Measurements from ENCODE around the gene SDHC.
"Not testable (repeated sequence)": the region's sequence is repeated elsewhere in the genome, so short reads cannot be mapped to it uniquely, and the experiment has no call there.

Gene SDHC

GRCh38 chr1:161311595-161312181 is 2.5 kb upstream of the SDHC start:
- Histone ChIP-seq H3K27ac (ENCODE audit: low read depth, low read length, severe bottlenecking) (no peak overlapping the region), H3K4me1 (ENCODE audit: control insufficient read depth, insufficient read depth, low read length, poor library complexity, severe bottlenecking) (no peaks in the 10 kb centered on the region), H3K4me3 (ENCODE audit: extremely low read depth, insufficient read depth, low read length, poor library complexity, severe bottlenecking) (no peak overlapping the region), H3K36me3 (ENCODE audit: control insufficient read depth, insufficient read depth, low read length) (no peaks in the 10 kb centered on the region), H3K9me3 (ENCODE audit: control insufficient read depth, low read length) (no peaks in the 10 kb centered on the region)
- WGBS, 2 experiments (ENCODE audit: insufficient coverage in 2 of 2): 80 to 92% methylated on average over 1 to 2 of the region's 4 CpGs

GRCh38 chr1:161313554-161314200 is 504 bp upstream of the SDHC start:
- Histone ChIP-seq H3K4me1 (ENCODE audit: control insufficient read depth, insufficient read depth, low read length, poor library complexity, severe bottlenecking) (no peaks in the 10 kb centered on the region), H3K36me3 (ENCODE audit: control insufficient read depth, insufficient read depth, low read length) (peaks cover 6% of the 10 kb centered on the region), H3K9me3 (ENCODE audit: control insufficient read depth, low read length) (no peaks in the 10 kb centered on the region), H3K4me3 (ENCODE audit: extremely low read depth, insufficient read depth, low read length, poor library complexity, severe bottlenecking) (peak overlapping the region; percentile 79), H3K27ac (ENCODE audit: low read depth, low read length, severe bottlenecking) (peak overlapping the region; percentile 90)
- 50 to 61% methylated on average over 19 to 22 of the region's 28 CpGs for WGBS, 2 experiments (ENCODE audit: insufficient coverage in 2 of 2)

DNA sequence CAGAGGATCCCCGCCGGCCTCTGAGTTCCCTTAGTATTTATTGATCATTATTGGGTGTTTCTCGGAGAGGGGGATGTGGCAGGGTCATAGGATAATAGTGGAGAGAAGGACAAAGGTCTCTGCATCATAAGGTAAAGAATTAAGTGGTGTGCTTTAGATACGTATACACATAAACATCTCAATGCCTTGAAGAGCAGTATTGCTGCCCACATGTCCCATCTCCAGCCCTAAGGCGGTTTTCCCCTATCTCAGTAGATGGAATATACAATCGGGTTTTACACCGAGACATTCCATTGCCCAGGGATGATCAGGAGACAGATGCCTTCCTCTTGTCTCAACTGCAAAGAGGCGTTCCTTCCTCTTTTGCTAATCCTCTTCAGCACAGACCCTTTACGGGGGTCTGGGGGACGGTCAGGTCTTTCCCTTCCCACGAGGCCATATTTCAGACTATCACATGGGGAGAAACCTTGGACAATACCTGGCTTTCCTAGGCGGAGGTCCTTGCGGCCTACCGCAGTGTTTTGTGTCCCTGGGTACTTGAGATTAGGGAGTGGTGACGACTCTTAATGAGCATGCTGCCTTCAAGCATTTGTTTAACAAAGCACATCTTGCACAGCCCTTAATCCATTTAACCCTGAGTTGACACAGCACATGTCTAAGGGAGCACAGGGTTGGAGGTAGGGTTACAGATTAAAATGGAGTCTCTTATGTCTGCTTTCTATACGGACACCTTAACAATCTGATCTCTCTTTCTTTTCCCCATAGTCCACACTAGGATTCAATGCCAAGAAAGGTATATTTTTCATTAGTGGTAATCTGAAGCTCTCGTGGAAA is 1.9 kb downstream of the SDHC start:
- not testable (repeated sequence) for H3K9me3 ChIP-seq (ENCODE audit: control insufficient read depth, low read length); H3K36me3 ChIP-seq (ENCODE audit: control insufficient read depth, insufficient read depth, low read length); H3K4me3 ChIP-seq (ENCODE audit: extremely low read depth, insufficient read depth, low read length, poor library complexity, severe bottlenecking); H3K4me1 ChIP-seq (ENCODE audit: control insufficient read depth, insufficient read depth, low read length, poor library complexity, severe bottlenecking); H3K27ac ChIP-seq (ENCODE audit: low read depth, low read length, severe bottlenecking)
- WGBS, 2 experiments (ENCODE audit: insufficient coverage in 2 of 2): 74 to 78% methylated on average over 3 to 10 of the region's 17 CpGs

- Histone ChIP-seq H3K27ac (ENCODE audit: low read depth, low read length, severe bottlenecking) (no peak overlapping the region), H3K4me1 (ENCODE audit: control insufficient read depth, insufficient read depth, low read length, poor library complexity, severe bottlenecking) (no peaks in the 10 kb centered on the region), H3K36me3 (ENCODE audit: control insufficient read depth, insufficient read depth, low read length) (peaks cover 54% of the 10 kb centered on the region), H3K9me3 (ENCODE audit: control insufficient read depth, low read length) (no peaks in the 10 kb centered on the region), H3K4me3 (ENCODE audit: extremely low read depth, insufficient read depth, low read length, poor library complexity, severe bottlenecking) (no peak overlapping the region)
- 94 to 100% methylated on average over 2 to 4 of the region's 4 CpGs for WGBS, 2 experiments (ENCODE audit: insufficient coverage in 2 of 2)
These were observed 9.8 kb downstream of the SDHC start for GRCh38 chr1:161324020-161324419.

DNA sequence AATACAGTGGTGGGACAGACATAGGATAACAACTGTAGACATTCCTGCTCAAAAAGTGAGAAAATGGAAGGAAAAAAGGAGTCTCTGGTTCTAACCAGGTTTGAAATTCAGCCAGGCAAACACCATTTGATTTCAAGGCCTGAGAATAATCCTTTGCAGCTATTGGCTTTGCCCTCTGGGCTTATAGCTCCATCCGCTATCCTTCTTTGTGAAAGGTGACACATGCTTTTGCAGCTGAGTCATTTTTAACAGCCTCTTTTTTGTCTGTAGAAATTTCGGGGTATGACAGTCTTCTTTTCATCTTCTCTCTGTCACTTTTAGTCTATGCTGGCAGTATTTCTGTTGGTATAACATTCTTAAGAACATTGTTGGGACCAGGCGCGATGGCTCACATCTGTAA is 16.2 kb downstream of the SDHC start:
- Histone ChIP-seq H3K9me3 (ENCODE audit: control insufficient read depth, low read length) (no peaks in the 10 kb centered on the region), H3K4me1 (ENCODE audit: control insufficient read depth, insufficient read depth, low read length, poor library complexity, severe bottlenecking) (no peaks in the 10 kb centered on the region), H3K27ac (ENCODE audit: low read depth, low read length, severe bottlenecking) (no peak overlapping the region), H3K36me3 (ENCODE audit: control insufficient read depth, insufficient read depth, low read length) (peaks cover 85% of the 10 kb centered on the region), H3K4me3 (ENCODE audit: extremely low read depth, insufficient read depth, low read length, poor library complexity, severe bottlenecking) (no peak overlapping the region)
- WGBS, 2 experiments (ENCODE audit: insufficient coverage in 2 of 2): 93 to 97% methylated on average over 3 to 4 of the region's 4 CpGs

GRCh38 chr1:161333166-161333565 is 19.0 kb downstream of the SDHC start:
- Histone ChIP-seq H3K27ac (ENCODE audit: low read depth, low read length, severe bottlenecking) (no peak overlapping the region), H3K9me3 (ENCODE audit: control insufficient read depth, low read length) (no peaks in the 10 kb centered on the region), H3K36me3 (ENCODE audit: control insufficient read depth, insufficient read depth, low read length) (peaks cover 84% of the 10 kb centered on the region), H3K4me1 (ENCODE audit: control insufficient read depth, insufficient read depth, low read length, poor library complexity, severe bottlenecking) (no peaks in the 10 kb centered on the region), H3K4me3 (ENCODE audit: extremely low read depth, insufficient read depth, low read length, poor library complexity, severe bottlenecking) (no peak overlapping the region)
- 93 to 97% methylated on average over 6 to 7 of the region's 9 CpGs for WGBS, 2 experiments (ENCODE audit: insufficient coverage in 2 of 2)

DNA sequence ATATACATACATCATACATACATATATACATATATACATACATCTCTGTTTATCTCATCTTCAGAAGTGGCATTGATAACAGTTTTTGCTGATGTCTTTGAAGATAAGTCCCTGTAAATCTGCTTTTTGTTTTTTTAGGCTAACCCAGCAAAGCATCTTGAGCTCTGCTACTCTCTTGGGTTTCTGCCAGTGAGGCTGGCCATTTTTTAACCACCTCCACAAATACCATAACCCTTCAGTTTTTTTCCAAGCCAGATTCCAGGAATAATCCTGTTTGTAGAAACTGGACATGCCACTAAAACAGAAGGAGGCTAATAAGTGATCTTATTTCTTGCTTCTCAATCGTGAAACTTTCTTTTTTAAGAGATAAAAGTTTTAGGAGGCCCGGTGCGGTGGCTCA is 21.6 kb downstream of the SDHC start:
- H3K36me3 ChIP-seq (ENCODE audit: control insufficient read depth, insufficient read depth, low read length): peaks cover 79% of the 10 kb centered on the region
- WGBS, 2 experiments (ENCODE audit: insufficient coverage in 2 of 2): 94 to 96% methylated on average over 3 of the region's 3 CpGs

DNA sequence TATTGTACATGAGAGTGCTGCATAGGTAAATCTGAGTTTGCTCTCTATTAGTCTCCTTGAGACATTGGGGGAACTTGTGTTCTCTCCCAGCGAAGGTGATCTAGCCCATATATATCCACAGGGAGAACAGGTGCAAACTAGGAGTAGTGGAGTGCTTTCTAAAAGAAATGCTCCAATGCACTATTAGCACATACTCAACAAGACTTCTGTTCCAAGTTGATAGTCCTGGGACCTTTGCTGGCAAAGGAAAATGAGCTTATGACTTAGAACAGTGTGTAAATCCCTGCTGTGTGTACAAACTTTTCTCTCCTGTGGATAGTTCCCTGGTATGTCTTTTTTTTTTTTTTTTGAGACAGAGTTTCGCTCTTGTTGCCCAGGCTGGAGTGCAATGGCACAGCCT is 28.0 kb downstream of the SDHC start:
- Histone ChIP-seq H3K9me3 (ENCODE audit: control insufficient read depth, low read length) (no peaks in the 10 kb centered on the region), H3K4me1 (ENCODE audit: control insufficient read depth, insufficient read depth, low read length, poor library complexity, severe bottlenecking) (no peaks in the 10 kb centered on the region), H3K27ac (ENCODE audit: low read depth, low read length, severe bottlenecking) (no peak overlapping the region), H3K36me3 (ENCODE audit: control insufficient read depth, insufficient read depth, low read length) (peaks cover 71% of the 10 kb centered on the region), H3K4me3 (ENCODE audit: extremely low read depth, insufficient read depth, low read length, poor library complexity, severe bottlenecking) (no peak overlapping the region)
- 100% methylated on average over 1 of the region's 2 CpGs; no CpG with 5 or more reads in 1 of the 2 experiments for WGBS, 2 experiments (ENCODE audit: insufficient coverage in 2 of 2)

More for the DNA sequence above, 21.6 kb downstream of the SDHC start:
- H3K4me1 ChIP-seq (ENCODE audit: control insufficient read depth, insufficient read depth, low read length, poor library complexity, severe bottlenecking): no peaks in the 10 kb centered on the region
- no peak overlapping the region for H3K27ac ChIP-seq (ENCODE audit: low read depth, low read length, severe bottlenecking)
- H3K9me3 ChIP-seq (ENCODE audit: control insufficient read depth, low read length): no peaks in the 10 kb centered on the region
- no peak overlapping the region for H3K4me3 ChIP-seq (ENCODE audit: extremely low read depth, insufficient read depth, low read length, poor library complexity, severe bottlenecking)

GRCh38 chr1:161342821-161343220 is 28.6 kb downstream of the SDHC start:
- 94 to 95% methylated on average over 5 of the region's 5 CpGs for WGBS, 2 experiments (ENCODE audit: insufficient coverage in 2 of 2)
- Histone ChIP-seq H3K36me3 (ENCODE audit: control insufficient read depth, insufficient read depth, low read length) (peaks cover 65% of the 10 kb centered on the region), H3K27ac (ENCODE audit: low read depth, low read length, severe bottlenecking) (no peak overlapping the region), H3K4me3 (ENCODE audit: extremely low read depth, insufficient read depth, low read length, poor library complexity, severe bottlenecking) (no peak overlapping the region), H3K4me1 (ENCODE audit: control insufficient read depth, insufficient read depth, low read length, poor library complexity, severe bottlenecking) (no peaks in the 10 kb centered on the region), H3K9me3 (ENCODE audit: control insufficient read depth, low read length) (no peaks in the 10 kb centered on the region)

- WGBS, 2 experiments (ENCODE audit: insufficient coverage in 2 of 2): 100% methylated on average over 1 of the region's 1 CpG
- peaks cover 41% of the 10 kb centered on the region for H3K36me3 ChIP-seq (ENCODE audit: control insufficient read depth, insufficient read depth, low read length)
- no peak overlapping the region for H3K4me3 ChIP-seq (ENCODE audit: extremely low read depth, insufficient read depth, low read length, poor library complexity, severe bottlenecking)
- H3K4me1 ChIP-seq (ENCODE audit: control insufficient read depth, insufficient read depth, low read length, poor library complexity, severe bottlenecking): no peaks in the 10 kb centered on the region
- H3K9me3 ChIP-seq (ENCODE audit: control insufficient read depth, low read length): no peaks in the 10 kb centered on the region
- no peak overlapping the region for H3K27ac ChIP-seq (ENCODE audit: low read depth, low read length, severe bottlenecking)
These were observed 36.5 kb downstream of the SDHC start for GRCh38 chr1:161350671-161351070.

Data from mesodermal cell (in vitro differentiated cells).